Uterus (tissue), 4 donors: ENCODE data around the gene PPHLN1. TPM values are rescaled to one million over a fixed set of nuclear protein-coding genes. Genes with fewer than 3 reads are reported as not detected.

Experiments
- DNase-seq, 2 donors: peaks; one replicate each; pipeline ENCODE4 v3.0.0-alpha.2; 2019 to 2020
- H3K27ac ChIP-seq, 2 donors: fragments of 200-600 bp; sonication (generic); 1 replicate in 1 of 2; 2 replicates in 1 of 2; pipeline ENCODE4 v1.5.1; 2016 to 2018
- H3K27me3 ChIP-seq, 2 donors: fragments of 200-600 bp; sonication (generic); one replicate each; pipeline ENCODE4 v1.5.1; 2018 to 2019; ENCODE audit warnings: control low read depth in 1 of 2
- H3K36me3 ChIP-seq, 2 donors: fragments of 200-600 bp; sonication (generic); one replicate each; pipeline ENCODE4 v1.5.1; 2019; ENCODE audit warnings: control low read depth in 1 of 2
- H3K4me1 ChIP-seq, 2 donors: fragments of 200-600 bp; sonication (generic); one replicate each; pipeline ENCODE4 v1.5.1; 2018 to 2019; ENCODE audit warnings: control low read depth in 1 of 2
- H3K4me3 ChIP-seq, 2 donors: fragments of 200-600 bp; sonication (generic); 1 replicate in 1 of 2; 2 replicates in 1 of 2; pipeline ENCODE4 v1.5.1; 2018 to 2019; ENCODE audit warnings: mild to moderate bottlenecking in 1 of 2
- H3K9me3 ChIP-seq, 2 donors: fragments of 200-600 bp; sonication (generic); one replicate each; pipeline ENCODE4 v1.5.1; 2019; ENCODE audit warnings: control low read depth in 1 of 2
- POLR2A ChIP-seq, 2 donors: fragments of 450-650 bp; IDR thresholded peaks; one replicate each; pipeline ENCODE4 v1.6.1; 2016; ENCODE audit warnings: antibody characterized with exemption in 2 of 2, mild to moderate bottlenecking in 1 of 2, moderate library complexity in 1 of 2
- intact Hi-C: fragments of 100-400 bp; cut with DNase I; formaldehyde crosslinking; loops from one replicate; pipeline ENCODE4 v1.15.1; 2023; ENCODE audit warnings: low total_unique reads
- total RNA-seq, 4 donors: library from RNA; depleted of rRNA in 3 of 4; stranded (reverse); fragments of >200 nt in 3 of 4; gene quantifications; one replicate each; pipeline versions ENCODE4 v1.1.0 to v1.2.4, GENCODE V29; 2014 to 2023
- TF ChIP-seq, protein P1 (sequence below), 4 experiments: fragments of 200-600 bp in 2 of 4; fragments of 450-650 bp in 2 of 4; sonication (generic) in 2 of 4; IDR thresholded peaks; one replicate each; pipeline ENCODE4 v1.5.1; 2016 to 2019; ENCODE audit warnings: antibody characterized with exemption in 4 of 4, mild to moderate bottlenecking in 2 of 4, moderate library complexity in 1 of 4
- donor health status: DM: yes; HTN: yes; CAD: no.

PPHLN1 gene
- total RNA-seq, 4 donors from 2014 or later, result 20.2 to 124 (median 53.3) TPM

DNA sequence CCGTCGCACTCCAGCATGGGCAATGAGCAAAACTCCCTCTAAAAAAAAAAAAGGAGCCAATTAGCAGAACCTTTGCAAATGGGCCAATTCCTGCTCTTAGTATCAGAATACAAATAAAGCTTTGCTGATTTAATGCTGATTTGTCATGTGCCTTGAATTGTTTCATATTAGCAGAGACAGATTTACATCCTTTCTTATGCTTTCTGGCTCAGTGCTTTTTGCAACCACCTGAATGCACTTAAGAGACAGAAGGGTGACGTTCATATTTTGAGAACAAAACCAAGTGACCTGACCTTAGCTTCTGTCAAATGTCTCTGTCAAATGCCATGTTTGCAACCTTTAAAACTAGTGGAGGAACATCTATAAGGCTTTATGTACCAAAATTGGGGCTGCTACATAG is 44.1 kb upstream of the PPHLN1 start:
- Histone ChIP-seq H3K27me3 (no peaks in the 10 kb centered on the region), H3K36me3 (no peaks in the 10 kb centered on the region), H3K4me1 (no peaks in the 10 kb centered on the region), H3K9me3 (no peaks in the 10 kb centered on the region), H3K27ac (no peak overlapping the region), H3K4me3 (no peak overlapping the region)
- no peak for TF ChIP-seq POLR2A (IDR thresholded peaks at IDR 0.05)
- TF ChIP-seq, protein P1, sequence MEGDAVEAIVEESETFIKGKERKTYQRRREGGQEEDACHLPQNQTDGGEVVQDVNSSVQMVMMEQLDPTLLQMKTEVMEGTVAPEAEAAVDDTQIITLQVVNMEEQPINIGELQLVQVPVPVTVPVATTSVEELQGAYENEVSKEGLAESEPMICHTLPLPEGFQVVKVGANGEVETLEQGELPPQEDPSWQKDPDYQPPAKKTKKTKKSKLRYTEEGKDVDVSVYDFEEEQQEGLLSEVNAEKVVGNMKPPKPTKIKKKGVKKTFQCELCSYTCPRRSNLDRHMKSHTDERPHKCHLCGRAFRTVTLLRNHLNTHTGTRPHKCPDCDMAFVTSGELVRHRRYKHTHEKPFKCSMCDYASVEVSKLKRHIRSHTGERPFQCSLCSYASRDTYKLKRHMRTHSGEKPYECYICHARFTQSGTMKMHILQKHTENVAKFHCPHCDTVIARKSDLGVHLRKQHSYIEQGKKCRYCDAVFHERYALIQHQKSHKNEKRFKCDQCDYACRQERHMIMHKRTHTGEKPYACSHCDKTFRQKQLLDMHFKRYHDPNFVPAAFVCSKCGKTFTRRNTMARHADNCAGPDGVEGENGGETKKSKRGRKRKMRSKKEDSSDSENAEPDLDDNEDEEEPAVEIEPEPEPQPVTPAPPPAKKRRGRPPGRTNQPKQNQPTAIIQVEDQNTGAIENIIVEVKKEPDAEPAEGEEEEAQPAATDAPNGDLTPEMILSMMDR (IDR thresholded peaks at IDR 0.05), result no peak
- intact Hi-C loops, result no loop called here
- DNase-seq, result no peak

DNA sequence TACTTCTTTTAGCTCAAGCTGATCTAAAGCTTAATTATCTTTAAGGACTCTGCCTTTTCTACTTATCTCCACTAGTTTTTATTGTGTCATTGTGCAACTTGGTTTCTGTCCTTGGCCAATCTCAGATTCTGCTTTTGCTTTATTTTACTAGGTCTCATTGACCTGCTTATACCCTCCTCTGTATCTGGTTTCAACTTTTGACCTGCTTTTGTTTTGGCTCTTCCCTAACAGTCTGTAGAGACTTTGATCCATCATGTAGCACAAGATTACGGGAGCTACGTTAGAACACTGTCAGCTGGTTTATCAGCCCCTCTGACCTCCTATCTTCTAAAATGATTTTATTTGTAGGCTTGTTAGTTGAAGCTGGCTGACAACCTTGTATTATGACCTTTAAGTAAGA is 43.7 kb upstream of the PPHLN1 start:
- H3K27ac ChIP-seq, result no peak overlapping the region
- TF ChIP-seq, protein P1 (IDR thresholded peaks at IDR 0.05), result no peak
- H3K27me3 ChIP-seq, result no peaks in the 10 kb centered on the region
- no peak overlapping the region for H3K4me3 ChIP-seq
- intact Hi-C loops, result no loop called here
- H3K9me3 ChIP-seq, result no peaks in the 10 kb centered on the region
- no peaks in the 10 kb centered on the region for H3K4me1 ChIP-seq
- no peak for DNase-seq
- no peaks in the 10 kb centered on the region for H3K36me3 ChIP-seq

DNA sequence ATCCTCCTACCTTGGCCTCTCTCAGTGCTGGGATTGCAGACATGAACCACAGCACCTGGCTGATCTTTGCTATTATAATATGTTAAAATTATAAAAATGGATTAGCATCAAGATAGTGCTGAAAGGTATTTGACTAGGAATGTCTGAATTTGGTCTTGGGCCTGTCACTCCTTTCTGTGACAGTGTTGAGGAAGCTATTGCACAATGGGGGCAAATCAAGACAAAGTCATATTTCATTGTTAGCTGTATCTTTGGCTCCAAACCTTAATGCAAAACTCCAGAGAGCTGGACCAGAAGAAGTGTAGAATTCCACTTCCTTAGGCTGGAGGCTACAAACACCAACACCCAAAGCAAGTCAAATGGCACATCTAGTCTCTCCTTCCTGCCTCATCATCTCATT is 42.2 kb upstream of the PPHLN1 start:
- intact Hi-C loops, result no loop called here
- TF ChIP-seq, protein P1 (IDR thresholded peaks at IDR 0.05), result no peak
- TF ChIP-seq POLR2A (IDR thresholded peaks at IDR 0.05), result no peak
- H3K27me3 ChIP-seq, result no peaks in the 10 kb centered on the region
- no peaks in the 10 kb centered on the region for H3K9me3 ChIP-seq
- no peak for DNase-seq
- no peak overlapping the region for H3K27ac ChIP-seq
- H3K4me1 ChIP-seq, result no peaks in the 10 kb centered on the region
- no peak overlapping the region for H3K4me3 ChIP-seq
- no peaks in the 10 kb centered on the region for H3K36me3 ChIP-seq

DNA sequence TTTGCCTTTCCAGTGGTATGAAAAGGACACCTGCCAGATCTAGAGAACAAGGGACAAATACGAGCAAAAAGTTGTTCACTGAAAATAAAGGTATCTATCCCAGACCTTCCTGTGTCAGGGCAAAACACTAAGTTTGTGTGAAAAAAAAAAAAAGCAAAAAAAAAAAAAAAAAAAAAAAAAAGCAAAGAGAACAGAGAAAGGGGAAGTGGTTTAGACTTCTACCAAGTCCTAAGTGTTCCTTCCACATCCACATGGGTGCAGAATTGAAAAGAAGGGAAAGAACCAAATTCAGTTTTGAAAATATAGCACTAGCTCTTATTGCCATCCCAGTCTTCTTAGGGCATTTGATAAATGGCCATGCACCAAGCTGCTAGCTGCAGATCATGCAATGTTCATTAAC is 41.8 kb upstream of the PPHLN1 start:
- no peaks in the 10 kb centered on the region for H3K36me3 ChIP-seq
- no peak for TF ChIP-seq POLR2A (IDR thresholded peaks at IDR 0.05)
- TF ChIP-seq, protein P1 (IDR thresholded peaks at IDR 0.05), result no peak
- H3K9me3 ChIP-seq, result no peaks in the 10 kb centered on the region
- DNase-seq, result no peak
- intact Hi-C loops, result no loop called here
- H3K4me3 ChIP-seq, result no peak overlapping the region
- H3K4me1 ChIP-seq, result no peaks in the 10 kb centered on the region
- no peak overlapping the region for H3K27ac ChIP-seq
- no peaks in the 10 kb centered on the region for H3K27me3 ChIP-seq

DNA sequence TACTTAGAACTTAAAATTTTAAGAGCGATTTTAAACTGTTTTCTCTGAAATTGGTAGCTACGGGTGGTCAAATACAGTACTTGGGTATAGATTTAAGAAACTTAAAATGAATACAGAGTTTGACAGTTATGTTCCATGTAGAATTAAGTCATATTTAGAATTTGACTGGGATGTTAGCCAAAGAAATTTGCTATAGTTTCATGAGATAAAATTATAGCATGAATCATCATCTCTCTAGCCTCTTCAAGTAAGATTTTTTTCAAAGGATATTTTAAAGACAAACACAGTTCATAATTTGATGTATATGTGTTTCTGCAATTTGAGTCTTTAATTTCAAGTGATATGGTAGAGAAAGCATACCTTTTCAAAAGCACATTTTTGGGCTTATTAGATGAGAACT is 41.1 kb upstream of the PPHLN1 start:
- H3K9me3 ChIP-seq, result no peaks in the 10 kb centered on the region
- TF ChIP-seq POLR2A (IDR thresholded peaks at IDR 0.05), result no peak
- TF ChIP-seq, protein P1 (IDR thresholded peaks at IDR 0.05), result no peak
- no peaks in the 10 kb centered on the region for H3K27me3 ChIP-seq
- no peak overlapping the region for H3K27ac ChIP-seq
- H3K4me3 ChIP-seq, result no peak overlapping the region
- H3K36me3 ChIP-seq, result no peaks in the 10 kb centered on the region
- DNase-seq, result no peak
- H3K4me1 ChIP-seq, result no peaks in the 10 kb centered on the region
- intact Hi-C loops, result no loop called here
